Raji (cell line): ENCODE results near the gene MRPL39.

Experiments
- POLR2A ChIP-seq: IDR thresholded peaks from 2 replicates; pipeline ENCODE4 v1.6.1; 2011; ENCODE audit warnings: low read depth, low read length, control low read depth; ENCODE audit not compliant: insufficient read depth

Gene MRPL39

DNA sequence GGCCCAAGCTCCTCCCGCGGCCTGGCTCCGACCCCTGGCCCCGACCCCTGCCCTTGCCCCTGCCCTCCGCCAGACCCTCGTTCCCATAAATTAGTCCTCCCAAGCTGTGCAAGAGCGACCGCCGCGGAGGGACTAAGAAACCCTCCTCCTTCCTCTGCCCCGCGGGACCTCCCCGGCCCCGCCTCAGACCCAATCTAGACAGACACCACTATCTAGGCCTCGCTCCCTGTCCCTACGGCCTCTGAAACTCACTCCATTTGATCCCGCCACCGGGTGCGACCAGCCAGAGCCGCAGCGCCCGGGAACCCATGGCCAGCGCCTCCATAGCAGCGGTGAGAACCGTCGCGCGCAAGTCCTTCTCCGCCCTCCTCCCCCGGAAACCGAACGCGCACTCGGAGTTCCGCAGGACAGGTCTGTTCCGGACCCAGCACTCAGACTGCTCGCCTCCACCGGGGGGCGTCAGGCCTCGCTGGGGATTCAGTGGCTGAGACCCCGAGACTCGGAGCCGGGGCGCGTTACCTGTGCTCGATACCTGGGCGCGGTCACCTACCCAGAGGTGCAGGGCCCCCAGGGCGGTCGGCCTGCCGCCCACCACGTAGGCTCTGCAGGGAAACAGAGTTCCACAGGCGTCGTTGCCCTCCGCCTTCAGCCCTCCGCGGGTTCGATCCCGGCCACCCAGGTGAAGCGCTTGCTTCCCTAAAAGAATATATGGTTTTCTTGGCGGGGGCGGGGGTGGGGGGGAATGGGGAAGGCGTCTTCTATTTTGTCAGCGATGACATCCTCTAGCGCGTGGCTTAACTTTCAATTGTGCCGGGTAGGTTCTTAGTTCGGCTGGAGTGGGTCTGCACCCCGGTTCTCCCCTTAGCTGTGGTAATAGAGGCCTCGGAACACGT, at the start of gene MRPL39:
Gene MRPL39, minus strand, starts transcription at position 331 of the 893 bp plus-strand sequence. Its CDS starts 6 bp downstream, at position 325.
- peak; percentile 92 for TF ChIP-seq POLR2A

- TF ChIP-seq POLR2A: no peak
These were observed 49.1 kb upstream of the MRPL39 start for GRCh38 chr21:25656412-25656811.

GRCh38 chr21:25649146-25649545, 41.9 kb upstream of the MRPL39 start:
- TF ChIP-seq POLR2A: no peak

GRCh38 chr21:25647647-25648046, 40.4 kb upstream of the MRPL39 start:
- no peak for TF ChIP-seq POLR2A

DNA sequence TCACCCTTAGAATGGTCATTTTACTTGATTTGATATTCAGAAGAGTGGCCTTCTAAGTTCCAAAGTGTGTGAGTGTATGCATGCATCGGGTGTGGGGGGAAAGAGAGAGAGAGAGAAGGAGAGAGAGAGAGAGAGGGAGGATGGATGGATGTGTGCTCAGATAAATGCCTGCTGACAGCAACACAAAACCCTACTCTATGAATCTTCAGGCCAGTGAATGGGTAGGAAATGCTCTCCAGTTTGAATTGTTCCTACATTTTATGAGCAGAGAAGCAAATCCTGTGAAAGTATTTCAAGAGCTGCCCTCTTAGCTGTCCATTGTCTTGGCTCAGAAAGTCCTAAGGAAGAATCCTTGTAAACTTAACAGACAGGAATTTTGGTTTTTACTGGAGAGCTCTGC, 39.2 kb upstream of the MRPL39 start:
- no peak for TF ChIP-seq POLR2A

DNA sequence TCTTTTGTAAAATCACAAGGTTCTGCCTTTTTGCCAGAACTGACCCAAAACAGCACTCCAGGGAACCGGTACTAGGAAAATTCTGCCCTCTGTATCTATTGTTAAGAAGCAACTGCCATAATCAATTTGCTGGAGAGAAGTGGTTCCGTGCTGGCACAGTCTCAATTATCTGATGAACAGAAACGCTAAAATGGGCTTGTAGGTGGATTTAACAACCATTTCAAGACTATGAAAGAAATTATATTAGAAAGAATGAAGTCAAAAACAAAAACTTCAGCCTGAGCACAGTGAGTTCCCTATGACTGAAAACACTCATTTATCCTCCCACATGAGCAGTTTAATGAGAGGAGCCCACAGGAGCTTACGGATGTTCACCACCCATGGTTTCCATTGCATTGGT, 36.2 kb upstream of the MRPL39 start:
- TF ChIP-seq POLR2A: no peak

GRCh38 chr21:25640943-25641292, 33.6 kb upstream of the MRPL39 start:
- no peak for TF ChIP-seq POLR2A

- no peak for TF ChIP-seq POLR2A
These were observed 33.1 kb upstream of the MRPL39 start for GRCh38 chr21:25640202-25640942.

GRCh38 chr21:25639551-25640201, 32.4 kb upstream of the MRPL39 start:
- no peak for TF ChIP-seq POLR2A

DNA sequence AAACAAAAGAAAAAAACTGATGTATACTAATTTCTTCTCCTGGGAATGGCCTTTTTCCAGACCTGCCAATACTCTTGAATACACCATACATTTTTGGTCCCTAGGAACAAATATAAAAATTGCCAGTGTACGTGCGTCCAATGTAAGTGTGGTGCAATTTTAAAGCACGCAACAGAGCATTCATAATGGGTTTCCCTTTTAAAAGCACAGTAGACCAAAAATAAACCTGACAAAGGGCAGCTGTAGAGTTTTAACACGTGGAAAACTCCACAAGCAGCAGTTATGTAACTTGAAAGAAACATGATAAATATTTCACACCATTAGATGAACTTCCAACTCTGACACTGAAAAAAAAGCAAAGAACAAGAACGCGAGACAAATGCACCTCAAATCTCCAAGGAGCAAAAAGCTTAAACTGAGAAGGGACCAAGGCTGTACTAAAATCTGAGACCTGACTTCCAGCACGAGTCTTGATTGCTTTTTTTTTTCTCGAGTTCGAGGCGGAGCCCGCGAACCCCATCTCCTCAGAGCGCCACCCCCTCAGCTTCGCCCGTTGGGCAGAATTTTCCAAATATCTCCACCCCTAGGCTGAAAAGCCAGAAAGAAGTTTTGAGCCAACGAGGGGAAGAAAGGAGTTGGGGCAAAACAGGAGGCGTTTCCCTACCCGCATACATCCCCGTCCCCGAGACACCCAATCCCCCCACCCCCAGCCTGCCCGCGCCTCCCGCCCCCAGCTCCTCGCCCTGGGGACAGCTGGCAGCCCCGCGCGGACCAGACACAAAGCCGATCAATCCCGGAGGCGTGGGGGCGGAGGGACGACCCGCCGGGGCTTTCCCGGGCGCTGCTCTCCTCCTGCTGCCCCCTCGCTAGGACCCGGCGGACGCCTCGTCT, 31.6 kb upstream of the MRPL39 start, which contains the start of gene JAM2:
Gene JAM2, plus strand, starts transcription at position 599 of the 891 bp plus-strand sequence. CDS start 564 bp downstream, outside the sequence.
- no peak for TF ChIP-seq POLR2A

DNA sequence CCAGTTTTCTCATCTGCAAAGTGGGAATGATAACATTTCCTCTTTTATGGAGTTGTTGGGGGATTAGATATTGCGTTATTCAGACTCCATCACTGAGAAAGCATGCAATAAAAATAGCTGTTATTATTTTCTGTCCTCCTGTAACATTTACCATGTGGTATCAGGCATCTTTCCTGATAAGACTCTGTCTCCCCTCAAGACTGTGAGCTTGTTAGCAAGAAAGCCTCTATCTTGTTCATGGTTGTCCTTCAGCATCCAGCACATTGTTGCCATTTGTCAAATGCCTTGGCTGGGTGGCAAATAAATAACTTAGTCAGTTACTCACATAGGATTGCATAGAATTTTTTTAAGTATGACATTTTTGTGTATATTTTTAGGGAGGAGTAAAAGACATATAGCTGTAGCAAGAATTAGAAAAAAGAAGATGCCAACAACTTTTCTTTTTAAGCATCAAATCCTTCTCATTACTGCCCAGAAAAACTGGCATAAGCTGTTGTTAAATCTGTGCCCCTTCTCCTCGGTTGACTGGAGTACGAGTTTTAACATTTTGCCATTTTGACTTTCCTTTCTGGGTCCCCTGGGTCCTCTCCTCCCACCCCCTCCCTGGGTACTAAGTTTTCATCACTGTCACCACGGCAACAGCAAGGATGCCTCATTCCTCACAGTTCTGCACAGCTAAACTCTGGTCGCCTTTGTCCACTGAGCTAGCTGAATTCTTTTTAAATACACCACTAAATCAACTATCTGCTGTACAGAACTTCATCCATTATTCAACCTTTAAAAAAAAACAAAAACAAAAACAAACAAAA, 30.8 kb upstream of the MRPL39 start:
- TF ChIP-seq POLR2A: no peak

- no peak for TF ChIP-seq POLR2A
These were observed 29.4 kb upstream of the MRPL39 start for GRCh38 chr21:25636727-25637126.

- no peak for TF ChIP-seq POLR2A
These were observed 28.0 kb upstream of the MRPL39 start for GRCh38 chr21:25635310-25635709.

- no peak for TF ChIP-seq POLR2A
These were observed 25.0 kb upstream of the MRPL39 start for GRCh38 chr21:25632296-25632695.
